ENCODE results near the gene INPP5F.
"Not testable (repeated sequence)": the region's sequence is repeated elsewhere in the genome, so short reads cannot be mapped to it uniquely, and the experiment has no call there.

The INPP5F gene

DNA sequence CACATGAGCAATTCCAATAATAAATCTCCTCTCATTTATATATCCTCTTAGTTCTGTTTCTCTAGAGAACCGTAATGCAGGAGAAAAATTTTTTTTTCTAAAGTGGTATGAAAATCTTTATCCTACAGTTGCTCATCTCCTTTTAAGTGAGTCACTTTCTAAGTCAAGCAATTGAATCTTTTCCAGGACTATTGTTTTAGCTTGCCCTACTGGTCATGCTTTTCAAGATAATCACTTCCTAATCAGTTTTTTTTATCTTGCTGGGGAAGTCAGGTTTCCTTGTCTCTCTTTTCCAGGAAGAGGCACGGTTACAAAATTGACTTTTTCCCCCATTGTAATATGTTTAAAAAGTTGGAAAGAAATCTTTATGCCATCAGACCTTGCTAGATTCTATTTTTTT, 44.0 kb downstream of the INPP5F start:
- no peak overlapping the region for H3K9ac ChIP-seq (ENCODE audit: low read length)
- H2AFZ ChIP-seq (ENCODE audit: insufficient read depth, low read length, poor library complexity), result no peak overlapping the region
- no peaks in the 10 kb centered on the region for H3K79me2 ChIP-seq (ENCODE audit: control insufficient read depth, insufficient read depth, low read length, poor library complexity)
- no peaks in the 10 kb centered on the region for H3K9me3 ChIP-seq (ENCODE audit: insufficient read depth, low read depth, low read length)
- peak in 1 of 2 donors; percentile 64 for DNase-seq
- no peaks in the 10 kb centered on the region for H3K27me3 ChIP-seq (ENCODE audit: insufficient read depth, low read length)
- no peak overlapping the region for H2AK5ac ChIP-seq (ENCODE audit: low read length)
- H3K14ac ChIP-seq (ENCODE audit: low read length), result no peak overlapping the region
- H3K4me1 ChIP-seq (ENCODE audit: control insufficient read depth in 1 of 2, insufficient read depth in 2 of 2, low read length in 2 of 2), result peaks cover 4 to 8% of the 10 kb centered on the region in 2 experiments
- no peak overlapping the region for H3K23ac ChIP-seq (ENCODE audit: low read length)
- H3K27ac ChIP-seq (ENCODE audit: low read depth, low read length), result peak overlapping the region; percentile 1
- no peak overlapping the region for H2BK12ac ChIP-seq (ENCODE audit: low read length)
- H3K4me2 ChIP-seq (ENCODE audit: low read length), result no peak overlapping the region
- H3K4ac ChIP-seq (ENCODE audit: low read depth, low read length), result no peak overlapping the region
- no peak overlapping the region for H3K4me3 ChIP-seq (ENCODE audit: low read depth, low read length)
- no peak overlapping the region for H2BK120ac ChIP-seq (ENCODE audit: insufficient read depth, low read length, poor library complexity)
- H4K91ac ChIP-seq (ENCODE audit: low read depth, low read length), result no peak overlapping the region
- no peak overlapping the region for H2BK5ac ChIP-seq (ENCODE audit: low read depth, low read length, poor library complexity)
- H3K79me1 ChIP-seq (ENCODE audit: low read length), result peaks cover 2% of the 10 kb centered on the region
- H4K12ac ChIP-seq (ENCODE audit: low read depth, low read length), result no peak overlapping the region
- no peak overlapping the region for H3K18ac ChIP-seq (ENCODE audit: low read length)
- no CpG with 5 or more reads among the region's 2 CpGs for WGBS (ENCODE audit: extremely low coverage, insufficient coverage, insufficient read length)
- no peaks in the 10 kb centered on the region for H3K36me3 ChIP-seq (ENCODE audit: control insufficient read depth in 1 of 2, insufficient read depth in 2 of 2, low read length in 2 of 2)
- no peak overlapping the region for H4K8ac ChIP-seq (ENCODE audit: low read depth, low read length)

DNA sequence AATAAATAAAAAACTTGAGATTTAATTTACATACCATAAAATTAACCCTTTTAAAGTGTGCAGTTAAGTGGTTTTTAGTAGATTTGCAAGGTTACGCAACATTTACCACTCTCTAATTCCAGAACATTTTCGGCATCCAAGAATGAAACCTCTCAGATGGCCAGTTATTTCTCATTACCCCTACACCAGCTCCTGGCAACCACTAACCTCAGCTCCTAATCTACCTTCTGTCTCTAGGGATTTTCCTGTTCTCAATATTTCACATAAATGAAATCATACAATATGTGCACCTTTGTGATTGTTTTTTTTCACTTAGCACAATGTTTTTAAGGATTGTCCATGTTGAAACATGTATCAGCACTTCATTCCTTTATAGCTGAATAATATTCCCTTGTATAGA, 45.1 kb downstream of the INPP5F start:
- Histone ChIP-seq H3K79me2 (ENCODE audit: control insufficient read depth, insufficient read depth, low read length, poor library complexity) (no peaks in the 10 kb centered on the region), H3K18ac (ENCODE audit: low read length) (no peak overlapping the region), H3K14ac (ENCODE audit: low read length) (no peak overlapping the region), H2BK5ac (ENCODE audit: low read depth, low read length, poor library complexity) (no peak overlapping the region), H2AK5ac (ENCODE audit: low read length) (no peak overlapping the region), H2BK12ac (ENCODE audit: low read length) (no peak overlapping the region), H3K4ac (ENCODE audit: low read depth, low read length) (no peak overlapping the region), H3K4me3 (ENCODE audit: low read depth, low read length) (no peak overlapping the region), H3K79me1 (ENCODE audit: low read length) (peaks cover 2% of the 10 kb centered on the region), H4K91ac (ENCODE audit: low read depth, low read length) (no peak overlapping the region), H3K4me2 (ENCODE audit: low read length) (no peak overlapping the region), H3K9me3 (ENCODE audit: insufficient read depth, low read depth, low read length) (no peaks in the 10 kb centered on the region), H3K27me3 (ENCODE audit: insufficient read depth, low read length) (no peaks in the 10 kb centered on the region), H2BK120ac (ENCODE audit: insufficient read depth, low read length, poor library complexity) (no peak overlapping the region), H3K36me3 (ENCODE audit: control insufficient read depth in 1 of 2, insufficient read depth in 2 of 2, low read length in 2 of 2) (no peaks in the 10 kb centered on the region), H3K27ac (ENCODE audit: low read depth, low read length) (no peak overlapping the region), H3K9ac (ENCODE audit: low read length) (no peak overlapping the region), H4K8ac (ENCODE audit: low read depth, low read length) (no peak overlapping the region), H4K12ac (ENCODE audit: low read depth, low read length) (no peak overlapping the region), H3K4me1 (ENCODE audit: control insufficient read depth in 1 of 2, insufficient read depth in 2 of 2, low read length in 2 of 2) (peaks cover 4 to 8% of the 10 kb centered on the region in 2 experiments), H3K23ac (ENCODE audit: low read length) (no peak overlapping the region), H2AFZ (ENCODE audit: insufficient read depth, low read length, poor library complexity) (no peak overlapping the region)
- no CpG with 5 or more reads among the region's 2 CpGs for WGBS (ENCODE audit: extremely low coverage, insufficient coverage, insufficient read length)
- peak in 1 of 2 donors; percentile 20 for DNase-seq

DNA sequence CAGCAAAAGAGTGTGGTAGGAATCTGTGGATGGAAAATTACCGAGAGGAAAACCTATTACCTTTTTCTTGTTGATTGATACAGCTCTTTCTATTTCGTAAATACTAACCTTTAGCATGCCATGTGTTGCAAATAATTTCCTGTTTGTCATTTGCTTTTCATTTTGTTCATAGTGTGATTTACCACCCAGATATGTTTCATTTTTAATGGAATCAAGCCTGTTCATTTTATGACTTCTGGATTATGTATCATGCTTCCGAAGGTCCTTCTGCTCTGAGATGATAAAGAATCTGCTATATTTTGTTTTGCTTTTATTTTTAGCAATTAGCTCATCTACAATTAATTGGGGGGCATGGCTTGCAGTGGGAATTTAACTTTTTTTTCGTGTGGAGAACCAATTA, 46.5 kb downstream of the INPP5F start:
- H3K4ac ChIP-seq (ENCODE audit: low read depth, low read length), result no peak overlapping the region
- H3K9ac ChIP-seq (ENCODE audit: low read length), result no peak overlapping the region
- H3K4me3 ChIP-seq (ENCODE audit: low read depth, low read length), result no peak overlapping the region
- H2BK120ac ChIP-seq (ENCODE audit: insufficient read depth, low read length, poor library complexity), result no peak overlapping the region
- H4K12ac ChIP-seq (ENCODE audit: low read depth, low read length), result no peak overlapping the region
- H4K91ac ChIP-seq (ENCODE audit: low read depth, low read length), result no peak overlapping the region
- H3K4me1 ChIP-seq (ENCODE audit: control insufficient read depth in 1 of 2, insufficient read depth in 2 of 2, low read length in 2 of 2), result peaks cover 4 to 8% of the 10 kb centered on the region in 2 experiments
- H3K14ac ChIP-seq (ENCODE audit: low read length), result no peak overlapping the region
- H4K8ac ChIP-seq (ENCODE audit: low read depth, low read length), result no peak overlapping the region
- H3K36me3 ChIP-seq (ENCODE audit: control insufficient read depth in 1 of 2, insufficient read depth in 2 of 2, low read length in 2 of 2), result no peaks in the 10 kb centered on the region
- H3K27me3 ChIP-seq (ENCODE audit: insufficient read depth, low read length), result no peaks in the 10 kb centered on the region
- H3K79me1 ChIP-seq (ENCODE audit: low read length), result peaks cover 2% of the 10 kb centered on the region
- no peak for DNase-seq
- no peak overlapping the region for H3K27ac ChIP-seq (ENCODE audit: low read depth, low read length)
- no peaks in the 10 kb centered on the region for H3K79me2 ChIP-seq (ENCODE audit: control insufficient read depth, insufficient read depth, low read length, poor library complexity)
- no peak overlapping the region for H2BK12ac ChIP-seq (ENCODE audit: low read length)
- H3K23ac ChIP-seq (ENCODE audit: low read length), result no peak overlapping the region
- H3K18ac ChIP-seq (ENCODE audit: low read length), result no peak overlapping the region
- H3K4me2 ChIP-seq (ENCODE audit: low read length), result no peak overlapping the region
- no CpG with 5 or more reads among the region's 4 CpGs for WGBS (ENCODE audit: extremely low coverage, insufficient coverage, insufficient read length)
- H2AK5ac ChIP-seq (ENCODE audit: low read length), result no peak overlapping the region
- H3K9me3 ChIP-seq (ENCODE audit: insufficient read depth, low read depth, low read length), result no peaks in the 10 kb centered on the region
- H2BK5ac ChIP-seq (ENCODE audit: low read depth, low read length, poor library complexity), result no peak overlapping the region
- no peak overlapping the region for H2AFZ ChIP-seq (ENCODE audit: insufficient read depth, low read length, poor library complexity)

DNA sequence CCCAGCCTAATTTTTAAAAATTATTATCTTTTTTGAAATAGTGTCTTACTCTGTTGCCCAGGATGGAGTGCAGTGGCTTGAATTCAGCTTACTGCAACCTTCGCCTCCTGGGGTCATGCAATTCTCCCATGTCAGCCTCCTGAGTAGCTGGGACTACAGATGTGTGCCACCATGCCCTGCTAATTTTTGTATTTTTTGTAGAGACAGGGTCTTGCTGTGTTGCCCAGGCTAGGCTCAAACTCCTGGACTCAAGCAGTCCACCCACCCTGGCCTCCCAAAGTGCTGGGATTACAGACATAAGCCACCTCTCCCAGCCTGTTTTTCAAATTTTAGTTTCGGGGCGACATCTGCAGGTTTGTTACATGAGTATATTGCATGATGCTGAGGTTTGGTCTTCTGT, 47.2 kb downstream of the INPP5F start:
- H4K8ac ChIP-seq (ENCODE audit: low read depth, low read length); H2BK5ac ChIP-seq (ENCODE audit: low read depth, low read length, poor library complexity); H3K27ac ChIP-seq (ENCODE audit: low read depth, low read length); H3K27me3 ChIP-seq (ENCODE audit: insufficient read depth, low read length); H3K4me3 ChIP-seq (ENCODE audit: low read depth, low read length); H3K79me2 ChIP-seq (ENCODE audit: control insufficient read depth, insufficient read depth, low read length, poor library complexity); H3K14ac ChIP-seq (ENCODE audit: low read length); H4K12ac ChIP-seq (ENCODE audit: low read depth, low read length); H3K9ac ChIP-seq (ENCODE audit: low read length); H3K4me1 ChIP-seq (ENCODE audit: control insufficient read depth in 1 of 2, insufficient read depth in 2 of 2, low read length in 2 of 2); H2AFZ ChIP-seq (ENCODE audit: insufficient read depth, low read length, poor library complexity); DNase-seq; H3K9me3 ChIP-seq (ENCODE audit: insufficient read depth, low read depth, low read length); H2BK120ac ChIP-seq (ENCODE audit: insufficient read depth, low read length, poor library complexity); H2AK5ac ChIP-seq (ENCODE audit: low read length); H4K91ac ChIP-seq (ENCODE audit: low read depth, low read length); H3K79me1 ChIP-seq (ENCODE audit: low read length); H3K36me3 ChIP-seq (ENCODE audit: control insufficient read depth in 1 of 2, insufficient read depth in 2 of 2, low read length in 2 of 2); H3K23ac ChIP-seq (ENCODE audit: low read length); H2BK12ac ChIP-seq (ENCODE audit: low read length); H3K4me2 ChIP-seq (ENCODE audit: low read length); H3K18ac ChIP-seq (ENCODE audit: low read length): not testable (repeated sequence)
- H3K4ac ChIP-seq (ENCODE audit: low read depth, low read length), result peak overlapping the region; percentile 33
- WGBS (ENCODE audit: extremely low coverage, insufficient coverage, insufficient read length), result no CpG with 5 or more reads among the region's 3 CpGs
